A673 (cell line): ENCODE data around the gene MYH3. TPM values are rescaled to one million over a fixed set of nuclear protein-coding genes. Genes with fewer than 3 reads are reported as not detected.

Source experiments
- BruUV-seq: library from RNA; stranded (reverse); fragments of 400-500 nt; replicated peaks from 2 replicates; lab custom pipeline; 2021; lab: Mats Ljungman, UMichigan
- CTCF ChIA-PET: fragments of 300-600 bp; sonication (Branson Sonifier 250); formaldehyde crosslinking; loops from one replicate; lab custom pipeline; 2022; ENCODE audit warnings: antibody characterized with exemption; lab: Charles Lee
- POLR2A ChIA-PET: fragments of 300-600 bp; sonication (Branson Sonifier 250); formaldehyde crosslinking; loops from one replicate; lab custom pipeline; 2022; ENCODE audit warnings: antibody characterized with exemption; ENCODE audit not compliant: low non-redundant PET; lab: Charles Lee
- DNase-seq: peaks from one replicate; pipeline ENCODE4 v3.0.0-alpha.2; 2015; ENCODE audit warnings: low spot score
- H3K27ac ChIP-seq: fragments of 200-600 bp; sonication (generic); 2 replicates; pipeline ENCODE4 v1.5.1; 2016; ENCODE audit warnings: mixed run types, low read depth, mild to moderate bottlenecking, mixed read lengths, antibody characterized with exemption, low read length; ENCODE audit not compliant: poor library complexity, severe bottlenecking
- H3K27me3 ChIP-seq: fragments of 200-600 bp; sonication (generic); replicated peaks from 2 replicates; pipeline ENCODE4 v1.6.1; 2017; ENCODE audit warnings: mixed run types, low read depth, mild to moderate bottlenecking, mixed read lengths, antibody characterized with exemption, low read length; ENCODE audit not compliant: insufficient read depth, poor library complexity
- H3K36me3 ChIP-seq: fragments of 200-600 bp; sonication (generic); 2 replicates; pipeline ENCODE4 v1.6.1; 2016; ENCODE audit warnings: mixed run types, mild to moderate bottlenecking, mixed read lengths, antibody characterized with exemption, low read length; ENCODE audit not compliant: insufficient read depth, poor library complexity, severe bottlenecking
- H3K4me1 ChIP-seq: fragments of 200-600 bp; sonication (generic); 2 replicates; pipeline ENCODE4 v1.6.1; 2017; ENCODE audit warnings: mixed run types, mild to moderate bottlenecking, mixed read lengths, antibody characterized with exemption, low read length; ENCODE audit not compliant: insufficient read depth, poor library complexity, severe bottlenecking
- H3K4me3 ChIP-seq: fragments of 200-600 bp; sonication (generic); 2 replicates; pipeline ENCODE4 v1.5.1; 2016; ENCODE audit warnings: low read depth, mixed run types, mild to moderate bottlenecking, mixed read lengths, low read length; ENCODE audit not compliant: poor library complexity, severe bottlenecking
- H3K9me3 ChIP-seq: fragments of 200-600 bp; sonication (generic); 2 replicates; pipeline ENCODE4 v1.6.1; 2016; ENCODE audit warnings: mixed run types, low read depth, mild to moderate bottlenecking, mixed read lengths, antibody characterized with exemption, low read length; ENCODE audit not compliant: poor library complexity, severe bottlenecking
- CTCF ChIP-seq: fragments of 300-800, 200-600 bp; sonication (generic); conservative IDR thresholded peaks from 2 replicates; pipeline ENCODE4 v1.5.1; 2017; ENCODE audit warnings: low read depth, mild to moderate bottlenecking, antibody characterized with exemption, low read length, moderate library complexity, mixed read lengths
- EZH2 ChIP-seq: fragments of 200-600 bp; sonication (generic); IDR thresholded peaks from 2 replicates; pipeline ENCODE4 v1.6.1; 2017; ENCODE audit warnings: borderline replicate concordance, low read depth, mild to moderate bottlenecking, mixed read lengths, antibody characterized with exemption, low read length; ENCODE audit not compliant: poor library complexity, severe bottlenecking
- intact Hi-C: fragments of 100-400 bp; cut with micrococcal nuclease; formaldehyde crosslinking; loops from one replicate; pipeline ENCODE4 v1.10.0; 2022; ENCODE audit not compliant: unreplicated experiment
- total RNA-seq: library from RNA; stranded (reverse); gene quantifications from 2 replicates; pipeline ENCODE4 v1.2.3, GENCODE V29; 2021

MYH3 gene
- total RNA-seq, 1 experiment from 2014 or later = 3.2 TPM

GRCh38 chr17:10666906-10667305 lies 9.8 kb upstream of the MYH3 start:
- no peak overlapping the region for H3K27ac ChIP-seq
- BruUV-seq = no TSS peak
- TF ChIP-seq CTCF (no peak), EZH2 (no peak)
- no peaks in the 10 kb centered on the region for H3K36me3 ChIP-seq
- ChIA-PET POLR2A (no interaction called here), CTCF (interaction anchor here (0.8 kb wide), 1 partner anchor 20 kb away, joined by 5 read pairs; no protein-coding TSS in a partner anchor)
- H3K9me3 ChIP-seq = no peaks in the 10 kb centered on the region
- intact Hi-C loops = no loop called here
- H3K27me3 ChIP-seq = no peaks in the 10 kb centered on the region
- no peak overlapping the region for H3K4me3 ChIP-seq
- H3K4me1 ChIP-seq = no peaks in the 10 kb centered on the region
- DNase-seq = no peak

- no peak overlapping the region for H3K4me3 ChIP-seq
- no peaks in the 10 kb centered on the region for H3K9me3 ChIP-seq
- POLR2A ChIA-PET = no interaction called here
- H3K27me3 ChIP-seq = no peaks in the 10 kb centered on the region
- no peaks in the 10 kb centered on the region for H3K4me1 ChIP-seq
- no peak overlapping the region for H3K27ac ChIP-seq
- BruUV-seq = no TSS peak
- H3K36me3 ChIP-seq = no peaks in the 10 kb centered on the region
- no peak for DNase-seq
- TF ChIP-seq EZH2 = no peak
- no peak for TF ChIP-seq CTCF
- CTCF ChIA-PET = interaction anchor here (0.8 kb wide), 1 partner anchor 834 kb away, joined by 6 read pairs; no protein-coding TSS in a partner anchor
- intact Hi-C loops = no loop called here
Observed at GRCh38 chr17:10664571-10664970, 7.5 kb upstream of the MYH3 start.

GRCh38 chr17:10663231-10663630 lies 6.1 kb upstream of the MYH3 start:
- CTCF ChIA-PET = no interaction called here
- POLR2A ChIA-PET = no interaction called here
- H3K27ac ChIP-seq = no peak overlapping the region
- BruUV-seq = no TSS peak
- no peaks in the 10 kb centered on the region for H3K27me3 ChIP-seq
- H3K4me1 ChIP-seq = no peaks in the 10 kb centered on the region
- intact Hi-C loops = no loop called here
- no peak for DNase-seq
- TF ChIP-seq CTCF = no peak
- no peak for TF ChIP-seq EZH2
- H3K4me3 ChIP-seq = no peak overlapping the region
- no peaks in the 10 kb centered on the region for H3K9me3 ChIP-seq
- no peaks in the 10 kb centered on the region for H3K36me3 ChIP-seq
